Mesenchymal stem cell (in vitro differentiated cells and primary cell): Measurements from ENCODE around the gene SNX25.

ENCODE experiments used
- DNase-seq: peaks from one replicate; pipeline ENCODE4 v3.0.0-alpha.2; 2013
- H2AFZ ChIP-seq: one replicate; pipeline ENCODE4 v1.6.1; 2013; ENCODE audit warnings: low read depth, mild to moderate bottlenecking, control low read depth, inconsistent platforms, low read length, moderate library complexity
- H2AK5ac ChIP-seq: 2 replicates; pipeline ENCODE4 v1.6.1; 2013; ENCODE audit warnings: low read length, moderate library complexity, mild to moderate bottlenecking, inconsistent platforms; ENCODE audit not compliant: severe bottlenecking
- H2BK120ac ChIP-seq: one replicate; pipeline ENCODE4 v1.6.1; 2013; ENCODE audit warnings: low read depth, mild to moderate bottlenecking, inconsistent platforms, low read length, moderate library complexity
- H2BK12ac ChIP-seq, 2 experiments: one replicate each; pipeline ENCODE4 v1.6.1; 2013; ENCODE audit warnings: inconsistent platforms in 2 of 2, low read length in 2 of 2, mild to moderate bottlenecking in 2 of 2, moderate library complexity in 2 of 2, control low read depth in 1 of 2
- H2BK15ac ChIP-seq: one replicate; pipeline ENCODE4 v1.6.1; 2013; ENCODE audit warnings: mild to moderate bottlenecking, low read depth, inconsistent platforms; ENCODE audit not compliant: poor library complexity, severe bottlenecking
- H2BK5ac ChIP-seq: 2 replicates; pipeline ENCODE4 v1.6.1; 2013; ENCODE audit warnings: low read depth, mild to moderate bottlenecking, low read length, control low read depth, inconsistent platforms; ENCODE audit not compliant: poor library complexity, severe bottlenecking
- H3K14ac ChIP-seq, 2 experiments: one replicate each; pipeline ENCODE4 v1.6.1; 2013; ENCODE audit warnings: inconsistent platforms in 2 of 2, low read length in 2 of 2, control low read depth in 1 of 2, mild to moderate bottlenecking in 1 of 2, moderate library complexity in 1 of 2
- H3K18ac ChIP-seq, 2 experiments: one replicate each; pipeline ENCODE4 v1.6.1; 2013; ENCODE audit warnings: inconsistent platforms in 2 of 2, low read length in 2 of 2, control low read depth in 1 of 2, low read depth in 1 of 2, mild to moderate bottlenecking in 1 of 2
- H3K23ac ChIP-seq, 2 experiments: one replicate each; pipeline ENCODE4 v1.6.1; 2013; ENCODE audit warnings: inconsistent platforms in 2 of 2, low read length in 2 of 2, mild to moderate bottlenecking in 2 of 2, moderate library complexity in 2 of 2, control low read depth in 1 of 2
- H3K27ac ChIP-seq: 2 replicates; pipeline ENCODE4 v1.5.1; 2013; ENCODE audit warnings: mild to moderate bottlenecking, moderate library complexity, low read length, control low read depth, inconsistent platforms; ENCODE audit not compliant: poor library complexity, severe bottlenecking
- H3K27me3 ChIP-seq, 2 experiments: 2 replicates each; pipeline versions ENCODE4 v1.6.1 to v1.7.0; 2013; ENCODE audit warnings: low read length in 2 of 2, mild to moderate bottlenecking in 2 of 2, moderate library complexity in 2 of 2, control low read depth in 1 of 2, inconsistent platforms in 1 of 2; ENCODE audit not compliant: control insufficient read depth in 1 of 2, insufficient read depth in 1 of 2
- H3K36me3 ChIP-seq, 2 experiments: 2 replicates each; pipeline versions ENCODE4 v1.6.1 to v1.7.0; 2013; ENCODE audit warnings: low read length in 2 of 2, control low read depth in 1 of 2, inconsistent platforms in 1 of 2, low read depth in 1 of 2, mild to moderate bottlenecking in 1 of 2; ENCODE audit not compliant: insufficient read depth in 2 of 2, control insufficient read depth in 1 of 2
- H3K4ac ChIP-seq, 2 experiments: one replicate each; pipeline ENCODE4 v1.6.1; 2013; ENCODE audit warnings: inconsistent platforms in 2 of 2, low read length in 2 of 2, mild to moderate bottlenecking in 2 of 2, moderate library complexity in 2 of 2, control low read depth in 1 of 2, low read depth in 1 of 2
- H3K4me1 ChIP-seq: 2 replicates; pipeline ENCODE4 v1.6.1; 2013; ENCODE audit warnings: low read depth, low read length, control low read depth; ENCODE audit not compliant: control insufficient read depth, insufficient read depth
- H3K4me2 ChIP-seq: 2 replicates; pipeline ENCODE4 v1.6.1; 2013; ENCODE audit warnings: low read length, mild to moderate bottlenecking, inconsistent platforms; ENCODE audit not compliant: poor library complexity, severe bottlenecking
- H3K4me3 ChIP-seq, 2 experiments: 2 replicates each; pipeline versions ENCODE4 v1.5.1 to v1.7.0; 2013; ENCODE audit warnings: low read length in 2 of 2, mild to moderate bottlenecking in 2 of 2, control low read depth in 1 of 2, low read depth in 1 of 2; ENCODE audit not compliant: insufficient read depth in 1 of 2
- H3K79me1 ChIP-seq: replicated peaks from 2 replicates; pipeline ENCODE4 v1.6.1; 2013; ENCODE audit warnings: mild to moderate bottlenecking, control low read depth, low read length, inconsistent platforms; ENCODE audit not compliant: poor library complexity, severe bottlenecking
- H3K9ac ChIP-seq: 2 replicates; pipeline ENCODE4 v1.7.0; 2013; ENCODE audit warnings: mild to moderate bottlenecking, low read length, moderate library complexity
- H3K9me3 ChIP-seq: 2 replicates; pipeline ENCODE4 v1.7.0; 2013; ENCODE audit warnings: mild to moderate bottlenecking, low read length; ENCODE audit not compliant: control insufficient read depth
- H4K8ac ChIP-seq: one replicate; pipeline ENCODE4 v1.6.1; 2013; ENCODE audit warnings: inconsistent platforms, mild to moderate bottlenecking, low read length, moderate library complexity
- H4K91ac ChIP-seq: one replicate; pipeline ENCODE4 v1.6.1; 2013; ENCODE audit warnings: mild to moderate bottlenecking, low read length, inconsistent platforms
- WGBS: methylation state at CpG from one replicate; pipeline ENCODE4 v1.1.7; 2013; ENCODE audit warnings: mixed read lengths; 5-methylcytosine and 5-hydroxymethylcytosine counted together

Gene SNX25

GRCh38 chr4:185383451-185383850, 174.1 kb downstream of the SNX25 start:
- H3K23ac ChIP-seq = no peak overlapping the region
- no peak overlapping the region for H3K18ac ChIP-seq
- no peak for DNase-seq
- H3K27ac ChIP-seq = no peak overlapping the region
- no peaks in the 10 kb centered on the region for H3K27me3 ChIP-seq
- H2AFZ ChIP-seq = no peak overlapping the region
- no peak overlapping the region for H2BK15ac ChIP-seq
- no peak overlapping the region for H3K4ac ChIP-seq
- no peak overlapping the region for H3K4me3 ChIP-seq
- no peak overlapping the region for H2BK120ac ChIP-seq
- H3K9me3 ChIP-seq = peaks cover 5% of the 10 kb centered on the region
- H2BK5ac ChIP-seq = no peak overlapping the region
- H3K4me2 ChIP-seq = no peak overlapping the region
- no peak overlapping the region for H3K14ac ChIP-seq
- H3K4me1 ChIP-seq = peaks cover 4% of the 10 kb centered on the region
- H2AK5ac ChIP-seq = no peak overlapping the region
- no peak overlapping the region for H4K91ac ChIP-seq
- no peak overlapping the region for H3K9ac ChIP-seq
- WGBS = 88% methylated on average over 4 of the region's 4 CpGs
- peaks cover under 1 to 2% of the 10 kb centered on the region in 2 experiments for H3K36me3 ChIP-seq
- H2BK12ac ChIP-seq = no peak overlapping the region
- no peak overlapping the region for H4K8ac ChIP-seq
- peaks cover 4% of the 10 kb centered on the region for H3K79me1 ChIP-seq

GRCh38 chr4:185384061-185384460, 174.7 kb downstream of the SNX25 start:
- Histone ChIP-seq H2AK5ac (no peak overlapping the region), H3K9ac (no peak overlapping the region), H3K9me3 (peaks cover 5% of the 10 kb centered on the region), H3K79me1 (peaks cover 4% of the 10 kb centered on the region), H3K27ac (no peak overlapping the region), H2BK5ac (no peak overlapping the region), H3K4me3 (no peak overlapping the region), H3K23ac (no peak overlapping the region), H2BK120ac (no peak overlapping the region), H2BK12ac (no peak overlapping the region), H4K91ac (no peak overlapping the region), H3K4me2 (no peak overlapping the region), H2BK15ac (no peak overlapping the region), H4K8ac (no peak overlapping the region), H3K27me3 (no peaks in the 10 kb centered on the region), H3K4ac (no peak overlapping the region), H3K14ac (no peak overlapping the region), H3K36me3 (no peaks in the 10 kb centered on the region), H3K18ac (peak overlapping the region in 1 of 2 experiments; percentile 21), H2AFZ (no peak overlapping the region), H3K4me1 (peaks cover 4% of the 10 kb centered on the region)
- 93% methylated on average over 1 of the region's 2 CpGs for WGBS
- DNase-seq = no peak

- Histone ChIP-seq H3K14ac (no peak overlapping the region), H3K18ac (no peak overlapping the region), H3K79me1 (peaks cover 4% of the 10 kb centered on the region), H2BK5ac (no peak overlapping the region), H4K8ac (no peak overlapping the region), H3K27me3 (no peaks in the 10 kb centered on the region), H3K4me1 (peaks cover 4% of the 10 kb centered on the region), H3K23ac (no peak overlapping the region), H3K4me3 (peak overlapping the region in 1 of 2 experiments; percentile 55), H3K9ac (peak overlapping the region; percentile 69), H3K4me2 (no peak overlapping the region), H2AFZ (no peak overlapping the region), H4K91ac (no peak overlapping the region), H3K9me3 (peaks cover 5% of the 10 kb centered on the region), H2BK12ac (no peak overlapping the region), H2BK15ac (no peak overlapping the region), H3K27ac (no peak overlapping the region), H3K36me3 (no peaks in the 10 kb centered on the region), H2BK120ac (no peak overlapping the region), H2AK5ac (no peak overlapping the region), H3K4ac (no peak overlapping the region)
- WGBS = 74% methylated on average over 5 of the region's 10 CpGs
- peak; percentile 10 for DNase-seq
Measured at GRCh38 chr4:185384930-185385331, 175.5 kb downstream of the SNX25 start.

- H2BK15ac ChIP-seq = no peak overlapping the region
- no peaks in the 10 kb centered on the region for H3K36me3 ChIP-seq
- no peak overlapping the region for H2BK5ac ChIP-seq
- no peak overlapping the region for H3K4ac ChIP-seq
- H3K27ac ChIP-seq = no peak overlapping the region
- DNase-seq = no peak
- H3K14ac ChIP-seq = no peak overlapping the region
- H2BK120ac ChIP-seq = no peak overlapping the region
- peaks cover 4% of the 10 kb centered on the region for H3K79me1 ChIP-seq
- H3K18ac ChIP-seq = no peak overlapping the region
- peaks cover 4% of the 10 kb centered on the region for H3K4me1 ChIP-seq
- no peak overlapping the region for H2BK12ac ChIP-seq
- no peaks in the 10 kb centered on the region for H3K9me3 ChIP-seq
- WGBS = 94% methylated on average over 12 of the region's 12 CpGs
- no peak overlapping the region for H2AK5ac ChIP-seq
- no peak overlapping the region for H4K91ac ChIP-seq
- no peak overlapping the region for H3K9ac ChIP-seq
- H2AFZ ChIP-seq = no peak overlapping the region
- H3K4me3 ChIP-seq = no peak overlapping the region
- H3K27me3 ChIP-seq = no peaks in the 10 kb centered on the region
- H4K8ac ChIP-seq = no peak overlapping the region
- no peak overlapping the region for H3K23ac ChIP-seq
- H3K4me2 ChIP-seq = no peak overlapping the region
Measured at GRCh38 chr4:185387957-185388356, 178.6 kb downstream of the SNX25 start.
